ENCODE results near the gene APBA2. TPM values are rescaled to one million over a fixed set of nuclear protein-coding genes. Genes with fewer than 3 reads are reported as not detected.

APBA2 gene
- total RNA-seq, 6 donors from 2014 or later, result 3.2 to 7.9 (median 6.0) TPM

DNA sequence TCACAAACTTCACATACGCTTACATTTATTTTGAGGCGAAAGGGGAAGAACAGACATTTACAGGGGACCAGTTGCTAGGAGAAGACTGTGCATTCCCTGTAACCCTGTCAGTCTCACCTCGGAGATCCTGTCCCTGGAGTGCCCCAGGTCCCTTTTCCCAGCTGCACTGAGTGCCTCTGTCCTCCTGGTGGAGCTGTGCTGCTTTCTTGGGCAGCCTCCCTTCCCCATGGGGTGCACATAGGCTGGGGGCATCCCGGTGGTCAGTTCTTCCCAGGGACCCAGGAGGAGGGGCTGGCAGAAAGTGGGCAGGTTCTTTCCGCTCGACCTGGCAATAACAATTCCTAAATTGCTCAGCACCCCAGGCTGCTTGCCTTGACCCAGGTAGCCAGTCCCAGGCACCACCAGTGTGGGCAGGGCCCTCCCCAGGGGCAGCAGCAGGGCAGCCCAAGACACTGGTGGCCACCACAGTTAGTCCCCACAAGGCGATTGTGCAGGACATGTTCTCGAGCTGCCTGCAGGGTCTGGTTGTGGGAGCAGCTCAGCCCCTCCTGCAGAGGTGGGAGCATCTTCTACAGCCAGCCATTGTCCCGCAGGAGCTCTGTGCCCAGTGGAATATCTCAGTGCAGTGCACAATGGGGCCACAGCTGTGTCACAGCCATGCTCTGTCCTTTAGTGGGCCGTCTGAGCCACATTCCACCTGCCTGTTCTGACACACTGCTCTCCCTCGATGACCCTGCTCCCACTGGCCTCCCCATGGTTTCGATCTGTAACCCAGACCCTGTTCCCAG, 36.3 kb downstream of the APBA2 start:
- no peak for TF ChIP-seq CTCF (IDR thresholded peaks at IDR 0.05)
- no peak for TF ChIP-seq POLR2A (IDR thresholded peaks at IDR 0.05)
- TF ChIP-seq EP300 (IDR thresholded peaks at IDR 0.05), result no peak
- no peak for TF ChIP-seq POLR2AphosphoS5 (IDR thresholded peaks at IDR 0.05)
- 83 to 91% methylated on average over 9 to 12 of the region's 12 CpGs for whole genome bisulfite sequencing, 2 donors
- Histone ChIP-seq H3K36me3 (no peaks in the 10 kb centered on the region), H3K27me3 (no peaks in the 10 kb centered on the region), H3K4me3 (no peak overlapping the region), H3K27ac (no peak overlapping the region), H3K4me1 (no peaks in the 10 kb centered on the region), H3K9me3 (no peaks in the 10 kb centered on the region)
- DNase-seq (no peak), ATAC-seq (ENCODE audit: low FRiP score in 2 of 2) (peak in 1 of 2 donors; percentile 3)

- WGBS, 2 donors, result 85 to 100% methylated on average over 2 to 5 of the region's 5 CpGs
- Histone ChIP-seq H3K27ac (no peak overlapping the region), H3K4me3 (no peak overlapping the region), H3K9me3 (no peaks in the 10 kb centered on the region), H3K36me3 (no peaks in the 10 kb centered on the region), H3K4me1 (no peaks in the 10 kb centered on the region), H3K27me3 (no peaks in the 10 kb centered on the region)
- DNase-seq (no peak), ATAC-seq (ENCODE audit: low FRiP score in 2 of 2) (peak in 1 of 2 donors; percentile 31)
- no peak for TF ChIP-seq POLR2AphosphoS5 (IDR thresholded peaks at IDR 0.05)
- TF ChIP-seq EP300 (IDR thresholded peaks at IDR 0.05), result no peak
- no peak for TF ChIP-seq POLR2A (IDR thresholded peaks at IDR 0.05)
- TF ChIP-seq CTCF (IDR thresholded peaks at IDR 0.05), result no peak
These were observed 36.9 kb downstream of the APBA2 start for GRCh38 chr15:28922707-28923012.

DNA sequence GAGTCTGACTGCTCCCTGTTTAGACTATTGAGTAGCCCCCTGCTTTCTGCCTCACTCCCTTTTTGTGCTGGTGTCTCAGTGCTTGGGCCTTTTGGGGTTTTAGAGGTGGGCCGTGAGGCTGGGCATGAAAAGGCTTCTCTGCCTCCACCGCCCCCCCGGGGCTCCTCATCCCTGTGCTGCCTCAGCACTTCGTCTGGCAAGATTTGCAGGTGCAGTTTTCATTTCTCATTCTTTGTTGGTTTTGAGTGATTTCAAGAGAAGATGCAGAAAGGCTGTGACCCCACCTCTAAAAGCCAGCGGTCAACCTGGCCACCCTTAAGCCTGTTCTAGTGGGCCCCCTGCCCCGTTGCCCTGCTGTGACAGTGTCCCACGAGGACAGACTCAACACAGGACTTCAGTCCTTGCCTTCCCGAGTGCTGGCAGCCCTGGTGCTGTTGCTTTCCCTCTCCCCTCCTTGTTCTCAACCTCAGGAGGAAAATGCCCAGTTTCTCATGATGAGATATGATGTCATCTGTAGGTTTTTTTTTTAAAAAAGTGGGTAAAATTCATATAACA, 38.0 kb downstream of the APBA2 start:
- DNase-seq (no peak), ATAC-seq (ENCODE audit: low FRiP score in 2 of 2) (no peak)
- no peaks in the 10 kb centered on the region for H3K4me1 ChIP-seq
- no peak overlapping the region for H3K27ac ChIP-seq
- H3K9me3 ChIP-seq, result no peaks in the 10 kb centered on the region
- no peaks in the 10 kb centered on the region for H3K27me3 ChIP-seq
- WGBS, 2 donors, result 82 to 91% methylated on average over 8 of the region's 8 CpGs
- no peaks in the 10 kb centered on the region for H3K36me3 ChIP-seq
- H3K4me3 ChIP-seq, result no peak overlapping the region
- TF ChIP-seq POLR2AphosphoS5 (IDR thresholded peaks at IDR 0.05) (no peak), POLR2A (IDR thresholded peaks at IDR 0.05) (no peak), EP300 (IDR thresholded peaks at IDR 0.05) (no peak), CTCF (IDR thresholded peaks at IDR 0.05) (no peak)

DNA sequence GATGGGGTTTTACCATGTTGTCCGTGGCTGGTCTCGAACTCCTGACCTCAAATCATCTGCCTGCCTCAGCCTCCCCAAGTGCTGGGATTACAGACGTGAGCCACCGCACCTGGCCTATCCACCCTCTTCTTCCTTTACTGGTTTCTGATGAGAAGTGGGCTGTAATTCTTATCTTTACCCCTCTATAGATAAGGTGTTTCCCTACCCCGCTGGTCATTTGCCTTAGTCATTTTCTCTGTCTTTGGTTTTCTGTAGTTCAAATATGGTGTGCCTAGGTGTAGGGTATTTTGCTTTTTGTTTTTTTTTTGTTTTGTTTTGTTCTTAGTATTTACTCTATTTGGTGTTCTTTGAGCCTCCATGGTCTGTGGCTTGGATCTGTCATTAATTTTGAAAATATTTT, 41.3 kb downstream of the APBA2 start:
- no peak overlapping the region for H3K4me3 ChIP-seq
- no peaks in the 10 kb centered on the region for H3K36me3 ChIP-seq
- no peaks in the 10 kb centered on the region for H3K4me1 ChIP-seq
- no peaks in the 10 kb centered on the region for H3K27me3 ChIP-seq
- WGBS, 2 donors, result 91% methylated on average over 5 of the region's 5 CpGs
- H3K9me3 ChIP-seq, result no peaks in the 10 kb centered on the region
- ATAC-seq (ENCODE audit: low FRiP score in 2 of 2) (no peak), DNase-seq (no peak)
- H3K27ac ChIP-seq, result no peak overlapping the region
- TF ChIP-seq POLR2A (IDR thresholded peaks at IDR 0.05) (no peak), EP300 (IDR thresholded peaks at IDR 0.05) (no peak), POLR2AphosphoS5 (IDR thresholded peaks at IDR 0.05) (no peak), CTCF (IDR thresholded peaks at IDR 0.05) (no peak)

- ATAC-seq (ENCODE audit: low FRiP score in 2 of 2) (no peak), DNase-seq (no peak)
- H3K9me3 ChIP-seq, result no peaks in the 10 kb centered on the region
- no peak overlapping the region for H3K27ac ChIP-seq
- no peaks in the 10 kb centered on the region for H3K27me3 ChIP-seq
- WGBS, 2 donors, result 90 to 93% methylated on average over 9 to 10 of the region's 10 CpGs
- TF ChIP-seq CTCF (IDR thresholded peaks at IDR 0.05), result no peak
- TF ChIP-seq POLR2A (IDR thresholded peaks at IDR 0.05), result no peak
- TF ChIP-seq POLR2AphosphoS5 (IDR thresholded peaks at IDR 0.05), result no peak
- TF ChIP-seq EP300 (IDR thresholded peaks at IDR 0.05), result no peak
- H3K4me1 ChIP-seq, result no peaks in the 10 kb centered on the region
- H3K36me3 ChIP-seq, result no peaks in the 10 kb centered on the region
- no peak overlapping the region for H3K4me3 ChIP-seq
These were observed 43.4 kb downstream of the APBA2 start for GRCh38 chr15:28929200-28929599.

Data from upper lobe of left lung (tissue), 6 donors.